ENCODE measurements around the gene TMEM183A. TPM values are rescaled to one million over a fixed set of nuclear protein-coding genes. Genes with fewer than 3 reads are reported as not detected.

Gene TMEM183A
- total RNA-seq, 1 donor, result 139 TPM

DNA sequence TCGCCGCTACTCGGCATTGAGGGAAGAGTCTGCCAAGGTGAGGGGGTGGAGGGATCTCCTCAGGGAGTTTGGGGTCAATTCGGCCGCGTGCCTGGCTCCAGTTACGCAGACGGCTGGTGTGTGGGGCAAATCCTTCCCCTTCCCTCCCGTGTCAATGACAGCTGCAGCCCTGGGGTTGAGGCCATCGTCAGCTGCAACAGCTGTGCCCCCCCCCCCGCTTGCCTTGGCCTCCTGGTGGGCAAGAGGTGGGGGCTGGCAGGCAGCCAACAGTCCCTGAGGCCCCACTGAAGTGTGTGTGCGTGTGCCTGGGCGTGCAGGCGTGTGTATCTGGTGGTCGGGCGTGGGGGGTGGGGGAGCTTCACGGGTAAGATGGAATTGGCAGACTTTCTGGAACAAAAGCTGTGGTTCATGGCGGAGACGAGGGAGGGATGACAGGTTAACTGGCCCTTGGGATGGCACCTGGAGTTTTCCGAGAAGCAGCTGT, 44.7 kb downstream of the TMEM183A start:
- no peak overlapping the region for H3K4me3 ChIP-seq (ENCODE audit: low read depth, low read length)
- no peak for DNase-seq (ENCODE audit: low read depth)
- TF ChIP-seq, protein P1, sequence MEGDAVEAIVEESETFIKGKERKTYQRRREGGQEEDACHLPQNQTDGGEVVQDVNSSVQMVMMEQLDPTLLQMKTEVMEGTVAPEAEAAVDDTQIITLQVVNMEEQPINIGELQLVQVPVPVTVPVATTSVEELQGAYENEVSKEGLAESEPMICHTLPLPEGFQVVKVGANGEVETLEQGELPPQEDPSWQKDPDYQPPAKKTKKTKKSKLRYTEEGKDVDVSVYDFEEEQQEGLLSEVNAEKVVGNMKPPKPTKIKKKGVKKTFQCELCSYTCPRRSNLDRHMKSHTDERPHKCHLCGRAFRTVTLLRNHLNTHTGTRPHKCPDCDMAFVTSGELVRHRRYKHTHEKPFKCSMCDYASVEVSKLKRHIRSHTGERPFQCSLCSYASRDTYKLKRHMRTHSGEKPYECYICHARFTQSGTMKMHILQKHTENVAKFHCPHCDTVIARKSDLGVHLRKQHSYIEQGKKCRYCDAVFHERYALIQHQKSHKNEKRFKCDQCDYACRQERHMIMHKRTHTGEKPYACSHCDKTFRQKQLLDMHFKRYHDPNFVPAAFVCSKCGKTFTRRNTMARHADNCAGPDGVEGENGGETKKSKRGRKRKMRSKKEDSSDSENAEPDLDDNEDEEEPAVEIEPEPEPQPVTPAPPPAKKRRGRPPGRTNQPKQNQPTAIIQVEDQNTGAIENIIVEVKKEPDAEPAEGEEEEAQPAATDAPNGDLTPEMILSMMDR (IDR thresholded peaks at IDR 0.05; ENCODE audit: insufficient read depth, low read depth, low read length), result no peak

DNA sequence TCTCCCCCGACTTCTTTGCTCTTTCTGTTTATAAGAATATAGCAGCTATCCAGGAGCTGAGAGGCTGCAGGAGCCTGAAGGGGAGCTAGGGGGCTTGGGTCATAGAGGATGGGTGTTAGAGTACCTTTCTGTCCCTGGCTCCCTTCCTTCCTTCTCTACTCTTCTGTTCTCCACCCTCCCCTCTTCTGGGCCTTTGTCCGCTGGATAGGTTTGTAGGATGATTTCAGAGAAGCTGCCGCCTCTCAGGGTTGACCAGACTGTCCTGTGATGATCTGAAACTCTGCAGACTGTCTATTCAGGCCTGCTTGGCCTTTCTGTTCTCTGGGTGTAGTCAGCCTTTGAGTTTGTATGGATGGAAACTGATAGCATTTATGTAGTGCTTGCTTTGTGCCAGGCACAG, 45.4 kb downstream of the TMEM183A start:
- TF ChIP-seq, protein P1 (IDR thresholded peaks at IDR 0.05; ENCODE audit: insufficient read depth, low read depth, low read length), result no peak
- H3K4me3 ChIP-seq (ENCODE audit: low read depth, low read length), result no peak overlapping the region
- no peak for DNase-seq (ENCODE audit: low read depth)

DNA sequence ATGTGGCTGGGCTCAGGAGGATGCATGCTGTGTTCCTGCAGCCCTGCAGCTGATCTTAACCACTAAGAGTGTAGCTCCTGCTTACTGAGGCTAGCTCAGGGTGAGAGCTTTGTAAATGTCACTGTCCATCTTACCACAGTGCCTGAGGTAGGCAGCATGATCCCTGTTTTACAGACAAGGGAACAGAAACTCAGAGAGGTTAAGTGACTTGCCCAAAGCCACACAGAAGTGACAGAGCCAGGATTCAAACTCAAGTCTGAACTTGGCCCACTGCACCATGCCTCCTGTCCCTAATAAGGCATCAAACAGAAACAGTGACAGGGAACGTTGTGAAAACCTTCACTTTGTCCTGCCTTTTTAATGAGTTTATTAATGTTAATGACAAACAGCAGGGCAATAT, 47.0 kb downstream of the TMEM183A start:
- DNase-seq (ENCODE audit: low read depth), result no peak
- H3K4me3 ChIP-seq (ENCODE audit: low read depth, low read length), result no peak overlapping the region
- TF ChIP-seq, protein P1 (IDR thresholded peaks at IDR 0.05; ENCODE audit: insufficient read depth, low read depth, low read length), result no peak

DNA sequence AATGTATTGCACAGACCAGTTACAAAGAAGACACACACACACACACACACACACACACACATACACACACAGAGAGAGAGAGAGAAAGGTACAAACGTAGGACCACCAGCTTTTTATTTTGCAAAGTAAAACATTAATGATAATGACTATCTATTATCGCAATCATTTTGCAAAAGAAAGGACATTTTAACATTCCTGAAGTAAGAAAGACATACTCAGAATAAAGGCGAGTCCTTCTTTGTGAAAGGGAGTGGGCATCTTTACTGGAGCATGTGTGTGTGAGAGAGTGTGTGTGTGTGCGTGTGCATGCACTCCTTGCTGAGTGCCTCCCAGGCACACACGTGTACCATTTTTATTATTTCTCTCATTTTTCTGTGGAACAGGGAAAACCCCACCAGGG, 47.5 kb downstream of the TMEM183A start:
- no peak for DNase-seq (ENCODE audit: low read depth)
- TF ChIP-seq, protein P1 (IDR thresholded peaks at IDR 0.05; ENCODE audit: insufficient read depth, low read depth, low read length), result no peak
- H3K4me3 ChIP-seq (ENCODE audit: low read depth, low read length), result no peak overlapping the region

DNA sequence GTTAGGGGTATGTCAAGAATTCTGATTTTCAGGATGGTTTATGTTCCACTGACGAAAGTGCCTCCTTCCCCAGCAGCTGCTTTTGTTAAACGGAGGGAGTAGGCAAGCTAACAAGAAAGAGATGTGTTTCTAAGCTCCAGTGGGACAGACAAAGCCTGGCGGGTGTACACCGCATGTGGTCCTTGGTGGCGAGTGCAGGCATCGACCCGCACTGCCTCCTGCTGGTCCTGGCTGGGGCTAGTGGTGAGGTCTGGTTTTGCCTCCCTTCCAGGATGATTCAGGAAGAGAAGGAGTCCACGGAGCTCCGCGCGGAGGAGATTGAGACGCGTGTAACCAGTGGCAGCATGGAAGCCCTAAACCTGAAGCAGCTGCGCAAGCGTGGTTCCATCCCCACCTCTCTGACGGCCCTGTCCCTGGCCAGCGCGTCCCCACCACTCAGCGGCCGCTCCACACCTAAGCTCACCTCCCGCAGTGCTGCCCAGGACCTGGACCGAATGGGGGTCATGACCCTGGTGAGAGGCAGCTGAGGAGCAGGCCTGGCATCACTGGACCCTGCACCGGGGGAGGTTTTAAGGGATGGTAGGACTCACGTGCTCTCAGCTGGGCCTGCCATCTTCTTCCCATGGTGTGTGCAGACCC, 48.1 kb downstream of the TMEM183A start:
- DNase-seq (ENCODE audit: low read depth), result no peak
- TF ChIP-seq, protein P1 (IDR thresholded peaks at IDR 0.05; ENCODE audit: insufficient read depth, low read depth, low read length), result no peak

DNA sequence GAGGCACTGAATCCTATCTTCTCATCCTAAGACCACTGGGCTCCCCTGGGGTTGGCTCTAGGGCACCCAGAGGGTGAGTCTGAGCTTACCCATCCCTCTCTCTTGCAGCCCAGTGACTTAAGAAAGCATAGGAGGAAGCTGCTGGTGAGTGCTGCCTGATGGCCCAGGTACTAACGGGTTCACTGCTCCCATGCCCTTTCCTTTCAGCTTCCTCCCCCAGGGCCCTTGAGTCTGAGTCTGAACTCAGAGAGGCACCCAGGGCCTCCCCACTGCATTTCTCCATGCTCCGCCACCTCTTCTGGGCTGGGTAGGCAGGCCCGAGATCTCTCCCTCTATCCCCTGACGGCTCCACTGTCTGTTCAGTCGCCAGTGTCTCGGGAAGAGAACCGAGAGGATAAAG, 48.8 kb downstream of the TMEM183A start:
- H3K4me3 ChIP-seq (ENCODE audit: low read depth, low read length), result no peak overlapping the region
- TF ChIP-seq, protein P1 (IDR thresholded peaks at IDR 0.05; ENCODE audit: insufficient read depth, low read depth, low read length), result no peak
- DNase-seq (ENCODE audit: low read depth), result no peak

More for the DNA sequence above, 48.1 kb downstream of the TMEM183A start:
- no peak overlapping the region for H3K4me3 ChIP-seq (ENCODE audit: low read depth, low read length)

DNA sequence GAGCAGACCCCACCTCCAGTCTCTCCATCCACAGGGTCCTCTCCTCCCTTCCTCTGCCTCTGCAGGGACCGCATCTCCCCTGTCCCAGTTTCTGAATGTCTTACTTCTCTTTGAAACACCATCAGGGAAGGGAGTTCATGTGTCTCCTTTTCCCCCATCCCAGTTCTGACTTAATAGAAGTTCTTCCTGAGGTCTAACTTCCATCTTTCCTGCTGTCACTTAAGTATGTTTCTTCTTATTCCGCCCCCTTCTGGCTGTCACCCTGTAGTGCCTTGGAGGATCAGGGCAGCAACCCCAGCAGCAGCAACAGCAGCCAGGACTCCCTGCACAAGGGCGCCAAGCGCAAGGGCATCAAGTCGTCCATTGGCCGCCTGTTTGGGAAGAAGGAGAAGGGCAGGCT, 49.3 kb downstream of the TMEM183A start:
- no peak for DNase-seq (ENCODE audit: low read depth)
- H3K4me3 ChIP-seq (ENCODE audit: low read depth, low read length), result no peak overlapping the region
- TF ChIP-seq, protein P1 (IDR thresholded peaks at IDR 0.05; ENCODE audit: insufficient read depth, low read depth, low read length), result peak; percentile 22

Measured in fibroblast of villous mesenchyme (primary cell).